GM21576 (cell line): ENCODE results near the gene DCANP1.
A peak's percentile ranks its signal among the peaks of the same experiment; 100 is the strongest.

ENCODE experiments used
- ATAC-seq: cut with Tn5 transposase; IDR thresholded peaks from one replicate; pipeline ENCODE4 v1.9.1; 2021; ENCODE audit warnings: mild to moderate bottlenecking, moderate library complexity; ENCODE audit not compliant: unreplicated experiment

The DCANP1 gene

DNA sequence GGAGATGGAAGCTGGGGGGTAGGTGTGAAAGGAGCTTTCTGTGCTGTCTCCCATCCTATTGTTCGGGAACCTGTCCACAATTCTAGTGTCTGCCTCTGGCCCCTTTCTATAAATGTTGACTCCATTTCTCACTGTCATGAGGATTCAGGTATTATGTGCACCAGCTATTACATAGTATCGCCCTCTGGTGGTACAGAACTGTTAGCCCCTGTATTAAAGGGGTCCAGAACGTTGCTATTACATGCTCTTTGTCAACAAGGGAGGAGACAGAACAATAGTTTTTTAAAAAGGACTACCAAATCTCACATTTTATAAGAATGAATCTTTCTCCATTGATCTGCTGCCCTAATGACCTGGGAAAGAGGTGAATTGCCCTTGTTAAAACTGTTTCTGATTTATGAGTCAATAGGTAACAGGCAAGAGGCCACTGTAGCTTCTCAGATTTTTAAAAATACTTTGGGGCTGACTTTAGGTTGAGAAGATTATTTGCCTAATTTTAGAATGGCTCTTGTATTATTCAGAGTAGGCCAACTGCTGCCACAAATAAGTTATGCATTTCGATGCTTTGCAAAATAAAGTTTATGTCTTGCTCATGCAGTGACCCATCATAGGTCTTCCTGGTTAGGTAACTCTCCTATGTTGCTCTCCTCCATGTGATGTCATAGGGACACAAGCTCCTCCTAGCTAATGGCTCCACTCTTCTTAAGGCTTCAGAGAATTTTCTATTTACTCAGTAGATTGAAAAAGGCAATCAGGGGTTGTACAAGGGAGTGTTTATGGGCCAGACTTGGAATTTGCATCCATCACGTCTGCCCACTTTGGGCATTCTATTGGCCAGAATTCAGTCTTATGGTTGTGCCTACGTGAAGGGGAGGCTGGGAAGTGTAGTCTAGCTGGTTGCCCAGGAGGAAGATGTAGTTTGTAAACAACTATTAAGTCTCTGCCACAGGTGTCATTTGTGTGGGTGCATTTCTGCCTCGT is 20.8 kb downstream of the DCANP1 start:
- ATAC-seq, result peak; percentile 87

DNA sequence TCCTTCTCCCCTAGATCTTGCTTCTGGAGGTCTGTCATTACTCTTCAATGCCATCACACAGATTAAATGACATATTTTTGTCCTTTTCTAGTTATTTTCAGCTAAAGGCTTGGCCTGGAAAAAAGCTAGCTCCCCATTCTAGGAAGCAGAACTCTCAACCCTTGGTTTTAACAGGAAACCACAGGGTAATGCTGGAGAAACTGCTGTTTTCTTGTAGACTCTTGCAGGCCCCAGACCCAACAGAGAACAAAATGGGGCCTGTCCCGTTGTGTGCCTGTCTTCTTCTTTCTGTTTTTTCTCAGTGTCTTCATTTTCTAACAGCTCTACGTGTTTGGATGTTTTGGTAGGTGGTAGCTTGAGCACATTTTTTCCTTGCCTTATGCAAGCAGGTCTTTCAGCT is 21.5 kb downstream of the DCANP1 start:
- ATAC-seq, result no peak

DNA sequence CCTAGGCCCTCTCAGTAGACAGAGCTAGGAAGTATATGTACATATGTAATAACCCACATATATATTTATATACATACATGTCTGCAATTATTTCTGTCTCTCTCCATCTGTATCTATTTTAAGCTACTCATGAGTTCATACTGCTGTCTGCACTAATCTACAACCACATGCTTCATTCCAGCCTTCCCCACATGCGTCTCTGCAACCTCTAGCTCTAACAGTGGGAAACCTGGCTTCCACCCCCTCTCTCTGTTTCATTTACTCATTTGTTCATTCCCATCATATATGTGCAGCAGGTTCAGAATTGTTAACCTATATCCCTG is 23.3 kb downstream of the DCANP1 start:
- ATAC-seq, result no peak

DNA sequence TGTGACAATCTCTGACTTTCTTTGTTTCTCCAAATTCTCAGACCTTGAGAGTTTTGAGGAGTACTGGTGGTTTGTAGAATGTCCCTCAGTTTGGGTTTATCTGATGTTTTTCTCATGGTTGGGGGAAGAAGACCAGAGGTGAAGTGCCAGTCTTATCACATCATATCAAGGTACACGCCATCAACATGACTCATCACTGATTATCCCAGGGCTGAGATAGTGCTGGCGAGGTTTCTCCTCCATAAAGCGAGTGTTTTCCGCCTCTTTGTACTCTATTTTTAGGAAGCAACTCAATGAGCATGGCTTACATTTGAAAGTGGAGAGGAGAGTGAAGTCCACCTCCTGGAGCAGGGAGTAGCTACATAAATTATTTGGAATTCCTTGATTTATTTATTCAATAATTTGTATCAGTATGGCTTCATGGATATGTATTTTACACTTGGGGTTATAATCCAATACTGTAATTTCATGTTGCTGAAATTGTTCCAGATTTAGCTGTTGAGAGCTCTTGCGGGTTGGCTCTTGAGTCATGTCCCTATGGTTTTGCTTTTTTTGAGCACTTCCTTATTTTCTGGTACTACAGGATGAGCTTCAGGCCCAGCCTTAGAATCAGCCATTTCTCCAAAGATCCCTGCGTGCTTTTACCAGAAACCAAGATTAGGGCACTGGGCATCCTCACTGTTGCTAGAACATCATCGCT is 23.9 kb downstream of the DCANP1 start:
- ATAC-seq, result no peak

DNA sequence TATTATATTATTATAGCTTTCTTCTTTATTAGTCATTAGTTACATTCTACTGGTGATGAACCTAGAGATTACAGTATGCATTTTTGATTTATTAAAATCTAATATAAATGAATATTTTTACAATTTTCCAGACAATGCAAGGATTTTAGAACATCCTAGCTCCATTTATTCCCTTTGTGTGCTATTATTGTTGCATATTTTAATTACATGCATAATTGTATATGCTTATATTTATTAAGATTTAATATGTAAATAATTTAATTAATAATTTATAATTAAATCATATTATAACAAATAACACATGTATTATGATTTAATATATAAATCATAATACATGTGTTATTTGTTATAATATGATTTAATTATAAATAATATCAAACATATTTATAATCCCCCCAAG is 24.7 kb downstream of the DCANP1 start:
- no peak for ATAC-seq

DNA sequence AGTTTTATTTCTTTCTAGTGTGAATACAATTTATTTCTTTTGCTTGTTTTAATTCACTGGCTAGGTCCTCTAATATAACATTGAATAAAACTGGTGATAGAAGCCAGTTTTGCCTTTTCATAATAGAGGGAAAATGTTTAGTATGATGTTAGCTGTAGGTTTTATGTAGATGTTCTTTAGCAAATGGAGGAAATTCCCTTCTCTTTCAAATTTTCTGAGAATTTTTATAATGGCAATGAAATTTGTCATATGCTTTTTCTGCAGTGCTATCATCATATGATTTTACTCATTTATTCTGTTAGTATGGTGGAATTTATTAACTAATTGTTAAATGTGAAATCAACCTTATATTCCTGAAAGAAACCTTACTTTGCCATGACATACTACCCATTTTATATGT is 30.1 kb downstream of the DCANP1 start:
- ATAC-seq, result no peak

DNA sequence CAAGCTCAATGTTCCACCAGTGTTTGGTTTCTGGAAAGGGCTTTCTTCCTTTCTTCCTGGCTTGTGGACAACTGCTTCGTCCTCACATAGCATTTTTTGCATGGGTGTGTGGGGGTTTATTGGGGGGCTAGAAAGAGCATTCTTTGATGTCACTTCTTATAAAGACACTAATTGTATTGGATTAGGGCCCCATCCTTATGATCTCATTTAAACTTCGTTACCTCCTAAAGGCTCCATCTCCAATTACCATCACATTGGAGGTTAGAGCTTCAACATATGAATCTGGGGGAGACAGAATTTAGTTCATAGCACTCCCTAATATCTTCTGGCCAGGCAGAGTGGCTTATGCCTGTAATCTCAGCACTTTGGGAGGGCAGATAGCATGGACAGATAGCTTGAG is 42.1 kb downstream of the DCANP1 start:
- ATAC-seq, result no peak

DNA sequence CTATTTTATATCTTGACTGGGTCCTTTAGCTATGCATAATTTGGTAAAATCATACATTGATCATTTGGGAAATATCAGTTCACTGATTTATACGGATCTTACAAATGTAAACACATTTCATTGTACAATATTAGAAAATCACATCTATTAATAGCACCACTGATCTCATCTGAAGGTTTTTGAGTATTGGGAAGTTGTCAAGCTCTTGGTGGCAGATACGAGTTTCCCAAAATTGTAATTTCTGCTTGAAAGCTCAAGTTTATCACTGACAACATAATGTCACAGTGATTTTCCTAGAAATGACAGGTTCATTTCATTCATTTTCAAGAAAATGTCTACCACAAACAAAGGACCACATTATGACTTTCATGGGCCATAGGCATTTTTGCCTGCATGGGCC is 45.1 kb downstream of the DCANP1 start:
- no peak for ATAC-seq

DNA sequence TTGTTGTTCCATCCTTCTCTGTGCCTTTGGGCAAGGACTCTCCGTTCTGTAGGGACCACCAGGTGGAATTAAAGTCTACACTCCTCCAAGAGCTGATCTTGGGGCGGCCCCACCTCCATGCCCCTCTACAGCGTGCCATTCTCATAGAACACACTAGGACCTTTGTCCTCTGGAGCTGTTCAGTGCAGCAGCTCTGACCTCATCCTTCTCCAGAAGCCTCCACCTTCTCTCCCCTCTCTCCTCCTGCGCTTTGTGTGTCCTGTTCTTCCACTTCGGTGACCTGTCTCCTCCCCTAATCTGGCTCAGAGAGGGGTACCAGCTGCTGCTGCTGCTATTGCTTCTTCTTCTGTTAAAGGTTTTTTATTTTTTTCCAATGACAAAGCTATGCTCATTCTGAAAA is 46.3 kb downstream of the DCANP1 start:
- no peak for ATAC-seq

DNA sequence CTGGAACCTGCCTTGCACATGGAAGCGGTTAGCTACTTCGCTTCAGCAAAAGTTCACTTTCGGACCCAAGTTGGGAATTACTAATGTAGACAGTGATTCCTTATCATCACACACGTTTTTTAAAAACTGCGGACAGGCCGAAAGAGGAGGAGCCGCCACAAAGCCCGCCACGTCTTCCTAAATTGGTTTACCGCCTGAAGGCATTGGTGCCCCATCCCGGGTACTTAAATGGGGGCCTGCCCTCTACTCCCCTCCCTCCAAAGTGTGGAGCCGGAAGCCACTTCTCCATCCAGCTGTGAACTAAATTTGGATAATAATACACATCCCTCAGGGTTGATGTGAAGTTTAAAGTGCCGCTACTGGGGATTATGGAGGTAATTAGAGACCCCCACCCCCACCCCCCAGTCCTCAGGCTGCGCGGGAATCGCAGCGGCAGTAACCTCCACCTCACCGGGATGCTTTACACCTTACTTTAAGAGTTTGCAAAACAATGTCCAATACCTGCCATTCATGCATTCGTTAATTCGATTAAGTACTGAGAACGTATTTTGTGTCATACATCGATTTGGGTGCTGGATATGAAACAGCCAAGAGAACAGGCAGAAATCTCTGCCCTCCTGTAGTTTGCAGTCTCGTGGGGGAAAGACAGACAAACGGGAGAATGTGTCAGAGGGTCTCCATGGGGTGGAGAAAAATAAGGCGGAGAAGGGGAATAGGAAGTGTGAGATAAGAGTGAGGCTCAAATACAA is 47.2 kb downstream of the DCANP1 start:
- no peak for ATAC-seq

DNA sequence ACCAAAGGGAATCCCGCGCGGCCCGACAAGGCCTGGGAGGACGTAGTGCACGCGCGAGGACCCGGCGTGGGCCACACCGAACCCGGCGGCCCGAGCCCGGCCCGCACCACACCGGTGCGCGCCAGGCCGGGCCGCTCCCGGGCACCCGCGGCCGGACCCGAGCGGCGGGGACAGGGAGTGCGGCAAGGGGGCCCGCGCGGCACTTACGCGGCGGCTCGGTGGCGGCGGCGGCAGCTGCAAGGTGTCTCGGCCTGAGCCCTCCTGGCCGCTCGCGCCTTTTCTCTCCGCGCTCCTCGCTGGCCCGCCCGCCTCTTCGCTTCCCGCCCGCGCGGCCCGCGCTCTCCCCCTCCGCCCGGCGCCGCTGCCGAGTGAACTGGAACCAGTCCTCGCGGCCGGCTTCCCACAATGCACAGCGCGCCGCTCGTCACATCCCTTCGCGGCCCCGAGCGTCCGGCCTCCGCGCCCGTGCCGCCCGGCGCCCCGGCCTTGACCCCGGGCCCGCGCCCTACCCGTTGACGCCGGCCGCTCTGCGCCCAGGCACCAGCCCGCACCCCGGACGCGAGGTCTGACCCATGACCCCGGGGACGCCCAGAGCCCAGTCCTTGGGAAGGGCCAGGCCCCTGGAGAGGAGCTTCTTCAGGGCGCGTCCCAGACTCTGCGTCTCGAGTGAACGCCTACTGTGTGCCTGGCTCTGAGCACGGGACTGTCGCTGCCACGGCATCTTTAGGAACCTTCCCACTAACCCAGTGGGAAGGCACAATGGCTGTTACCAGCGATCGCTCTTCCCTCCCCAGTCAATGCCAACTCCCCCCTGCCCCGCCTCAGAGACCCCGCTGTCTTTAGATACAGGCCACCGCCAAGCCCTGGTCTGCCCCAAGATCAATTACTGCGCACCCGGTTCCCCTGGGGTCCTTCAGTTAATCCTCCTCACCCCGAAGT is 48.0 kb downstream of the DCANP1 start, which contains the start of gene MACROH2A1:
MACROH2A1 (minus strand) TSS at position 377 of the 939 bp plus-strand sequence. CDS start 10,138 bp downstream, outside the sequence.
- peak; percentile 80 for ATAC-seq

DNA sequence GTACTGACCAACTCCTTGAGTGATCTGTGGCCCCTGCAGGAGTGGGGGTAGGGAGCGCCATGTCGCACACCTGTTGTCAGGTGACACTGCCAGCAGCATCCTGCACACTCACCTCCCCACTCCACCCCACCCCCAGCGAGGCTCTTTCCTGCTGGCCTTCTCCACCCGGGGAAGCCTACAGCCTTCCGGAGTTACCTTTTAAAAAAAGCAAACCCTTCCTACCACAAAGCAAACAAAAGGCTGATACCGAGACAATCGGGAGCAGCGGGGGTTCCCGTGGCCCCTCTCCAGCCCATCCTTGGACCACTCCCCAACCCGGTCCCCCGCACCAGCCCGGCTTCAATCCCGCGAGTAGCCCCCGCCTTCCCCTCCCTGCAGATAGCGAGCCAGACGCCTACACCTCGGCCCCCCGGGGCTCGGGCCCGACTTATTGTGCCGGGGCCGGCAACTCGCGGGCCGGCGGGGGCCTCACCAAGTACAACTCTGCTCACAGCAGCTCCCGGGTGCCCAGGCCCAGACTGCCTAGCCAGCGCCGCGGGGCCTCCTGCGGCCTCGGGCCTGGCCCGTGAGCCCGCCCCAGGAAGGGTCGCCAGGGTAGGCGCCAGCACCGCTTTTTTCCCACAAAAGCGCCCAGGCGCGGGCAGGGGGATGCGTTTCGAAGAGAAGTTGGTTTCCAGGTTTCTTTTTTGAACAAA is 48.8 kb downstream of the DCANP1 start:
- peak; percentile 26 for ATAC-seq

DNA sequence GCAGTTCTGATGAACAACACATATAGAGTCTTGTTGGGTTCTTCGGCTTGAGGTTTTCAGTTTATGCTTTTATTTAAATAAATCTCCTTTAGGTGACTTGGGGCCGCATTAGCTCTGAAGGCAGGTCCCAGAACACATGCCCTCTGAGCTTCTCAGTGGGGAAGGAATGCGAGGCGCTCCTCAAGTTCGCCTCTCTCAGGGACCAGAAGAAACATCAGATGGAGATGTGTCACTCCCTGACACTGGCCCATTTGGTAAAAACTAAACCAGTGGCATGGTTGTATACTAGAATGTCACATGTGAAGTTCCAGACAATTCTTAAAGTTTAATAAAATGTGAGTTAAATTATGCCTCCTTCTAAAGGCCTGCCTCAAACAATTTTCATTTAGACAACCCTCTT is 50.1 kb downstream of the DCANP1 start:
- ATAC-seq, result no peak

DNA sequence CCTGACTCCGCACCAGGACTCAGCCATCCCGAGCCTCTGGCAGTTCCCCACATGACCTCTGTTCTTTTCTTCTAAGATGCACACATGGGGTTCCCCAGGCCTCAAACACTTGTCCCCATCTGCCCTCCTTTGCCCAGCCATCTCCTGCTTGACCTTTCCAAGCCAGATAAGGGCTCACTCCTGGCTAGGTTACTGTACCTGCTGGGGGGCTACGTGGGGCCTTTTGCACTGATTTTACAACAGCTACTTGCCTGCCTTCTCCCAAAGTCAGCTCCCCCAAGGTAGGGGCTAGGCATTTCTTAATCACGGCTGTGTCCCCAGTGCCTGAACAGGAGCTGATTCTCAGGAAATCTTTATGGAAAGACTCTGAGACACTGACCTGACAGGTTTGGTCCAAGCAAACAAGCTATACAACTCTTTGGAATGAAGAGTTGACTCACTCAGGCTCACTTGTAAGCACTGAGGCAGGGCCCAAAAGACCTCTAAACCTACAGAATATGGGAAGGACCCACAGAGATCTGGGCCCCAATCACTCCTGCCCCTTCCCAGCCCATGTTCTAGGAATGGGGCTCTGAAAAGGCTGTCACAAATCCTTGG is 50.6 kb downstream of the DCANP1 start:
- no peak for ATAC-seq

DNA sequence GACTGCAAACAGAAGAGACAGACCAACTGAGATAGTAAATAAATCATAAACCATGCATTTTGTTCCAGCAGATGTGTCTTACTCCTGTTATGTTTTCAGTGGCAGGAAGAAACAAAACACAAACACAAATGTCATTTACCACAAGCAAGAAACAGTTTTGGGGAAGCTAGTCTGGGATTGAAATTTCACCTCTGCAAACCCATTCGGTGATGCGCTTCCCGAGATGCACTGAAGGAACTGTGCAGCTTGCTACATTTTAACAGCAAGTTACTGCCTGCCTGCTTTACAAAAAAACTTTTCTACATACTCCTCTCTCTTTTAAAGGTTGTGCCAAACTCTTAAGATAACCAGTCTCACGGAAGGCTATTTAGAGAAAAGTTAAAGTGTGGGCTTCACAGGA is 51.3 kb downstream of the DCANP1 start:
- ATAC-seq, result no peak

DNA sequence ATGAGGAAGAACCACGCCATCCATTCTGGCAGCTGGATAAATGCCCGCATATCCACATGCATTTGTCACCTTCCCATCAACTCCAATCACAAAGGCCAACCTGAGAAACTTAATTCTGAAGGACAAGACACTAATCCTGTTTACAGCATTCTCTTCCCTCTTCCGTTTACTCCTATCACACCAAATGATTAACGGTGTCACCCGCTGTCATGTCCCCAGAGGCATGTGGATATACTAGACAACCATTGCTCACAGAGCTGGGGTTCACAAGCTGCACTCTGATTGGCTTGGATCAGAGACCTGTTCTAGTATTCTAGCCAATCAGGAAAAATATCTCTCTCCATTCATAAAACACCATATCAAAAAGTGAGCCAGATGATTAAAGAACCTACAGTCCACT is 51.7 kb downstream of the DCANP1 start:
- no peak for ATAC-seq
